Measurements from ENCODE around the gene CDK14.

The CDK14 gene

GRCh38 chr7:90972906-90973550 lies 376.9 kb downstream of the CDK14 start:
- peak; percentile 65 for DNase-seq

GRCh38 chr7:90977056-90977455 lies 380.9 kb downstream of the CDK14 start:
- DNase-seq, result no peak

GRCh38 chr7:90980545-90980944 lies 384.4 kb downstream of the CDK14 start:
- DNase-seq, result no peak

- DNase-seq, result no peak
Measured at GRCh38 chr7:90982228-90982627, 386.1 kb downstream of the CDK14 start.

DNA sequence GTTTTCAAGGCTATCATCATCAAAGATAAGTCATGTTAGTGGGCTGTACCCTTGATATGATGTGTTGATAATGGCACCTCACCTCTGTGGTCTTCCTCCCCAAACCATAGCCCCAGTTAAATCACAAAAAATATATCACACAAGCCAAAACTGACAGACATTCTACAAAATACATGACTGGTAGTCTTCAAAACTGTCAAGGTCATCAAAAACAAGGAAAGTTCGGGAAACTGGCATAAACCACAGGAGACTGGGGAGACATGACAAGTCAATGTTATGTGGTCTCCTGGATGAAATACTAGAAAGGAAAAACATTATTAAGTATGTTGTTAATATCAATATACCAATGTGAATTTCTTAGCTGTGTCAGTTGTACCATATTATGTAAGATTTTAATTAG lies 388.6 kb downstream of the CDK14 start:
- DNase-seq, result no peak

GRCh38 chr7:90988516-90988915 lies 392.4 kb downstream of the CDK14 start:
- no peak for DNase-seq

DNA sequence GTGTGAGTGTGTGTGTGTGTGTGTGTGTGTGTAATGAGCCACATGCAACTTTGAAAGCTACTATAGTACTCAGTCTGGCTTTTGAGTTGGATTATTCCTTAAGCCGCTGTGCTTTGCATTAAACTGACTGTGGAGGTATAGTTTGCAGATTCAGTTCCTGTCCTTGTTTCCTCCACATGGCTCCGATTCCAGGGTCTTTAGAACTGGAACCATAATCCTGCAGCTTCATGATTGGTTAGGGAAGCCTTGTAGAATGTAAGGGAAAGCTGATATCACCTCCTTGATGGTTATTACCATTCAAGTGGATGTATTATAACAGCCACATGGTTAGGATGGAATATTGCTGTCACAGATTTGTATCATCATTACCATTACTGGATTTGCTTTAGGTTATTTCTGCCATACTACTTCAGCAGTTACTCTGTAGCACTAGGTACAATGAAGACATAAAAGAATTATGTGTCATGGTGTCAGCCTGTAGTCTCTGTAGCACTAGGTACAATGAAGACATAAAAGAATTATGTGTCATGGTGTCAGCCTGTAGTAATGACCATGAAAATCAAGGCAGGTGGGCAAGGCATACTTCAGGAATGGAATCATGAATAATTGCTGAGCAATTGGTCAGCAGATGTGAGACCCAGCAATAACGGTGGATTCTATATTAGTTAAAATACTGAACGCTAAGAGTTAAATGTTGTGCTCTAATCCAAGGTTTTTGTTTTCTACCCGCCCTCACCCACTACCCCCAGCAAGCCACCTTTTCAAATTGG lies 393.1 kb downstream of the CDK14 start:
- no peak for DNase-seq

- DNase-seq, result no peak
Measured at GRCh38 chr7:90994121-90994520, 398.0 kb downstream of the CDK14 start.

DNA sequence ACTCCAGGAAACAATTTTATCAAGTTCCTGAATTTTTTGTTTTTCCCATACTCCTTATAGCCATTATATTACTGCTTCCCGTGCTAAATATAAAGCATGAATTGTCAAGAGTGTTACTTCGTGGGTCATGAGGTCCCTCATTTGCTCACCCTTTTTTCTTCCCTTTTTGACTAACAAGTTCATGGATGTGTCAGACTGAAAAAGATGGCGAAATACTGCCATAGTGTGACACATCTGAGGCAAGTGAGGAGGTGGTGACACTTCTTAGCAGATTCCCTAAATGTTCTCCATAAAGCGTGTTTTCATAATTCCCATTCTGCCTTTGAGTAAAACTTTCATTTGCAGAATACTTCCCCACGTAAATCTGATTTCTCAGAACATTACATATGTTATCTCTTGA lies 398.5 kb downstream of the CDK14 start:
- DNase-seq, result no peak

DNA sequence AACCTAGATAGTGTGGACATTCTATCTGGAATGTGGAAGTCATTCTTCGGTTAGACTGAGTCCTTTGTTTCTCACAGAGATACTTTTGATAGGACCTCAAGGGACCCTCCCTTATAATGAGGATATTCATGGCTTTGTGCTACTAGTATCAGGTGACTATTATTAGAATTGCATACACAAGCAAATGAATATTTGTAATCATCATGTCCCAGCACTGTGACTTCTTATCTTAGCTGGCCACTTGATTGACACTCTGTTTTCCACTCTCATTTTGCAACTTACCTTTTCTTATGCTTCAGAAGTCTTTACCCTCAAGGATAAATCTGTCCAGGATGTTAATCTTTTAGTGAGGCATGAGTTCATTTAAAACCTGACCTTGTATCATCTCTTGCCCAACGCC lies 399.9 kb downstream of the CDK14 start:
- DNase-seq, result no peak

GRCh38 chr7:90999989-91000979 lies 404.2 kb downstream of the CDK14 start:
- peak; percentile 76 for DNase-seq

GRCh38 chr7:91005024-91005423 lies 408.9 kb downstream of the CDK14 start:
- no peak for DNase-seq

- no peak for DNase-seq
Measured at GRCh38 chr7:91005841-91006240, 409.7 kb downstream of the CDK14 start.

- DNase-seq, result no peak
Measured at GRCh38 chr7:91007371-91007770, 411.2 kb downstream of the CDK14 start.

- no peak for DNase-seq
Measured at GRCh38 chr7:91013078-91013477, 417.0 kb downstream of the CDK14 start.

- DNase-seq, result no peak
Measured at GRCh38 chr7:91019686-91020385, 423.7 kb downstream of the CDK14 start.

DNA sequence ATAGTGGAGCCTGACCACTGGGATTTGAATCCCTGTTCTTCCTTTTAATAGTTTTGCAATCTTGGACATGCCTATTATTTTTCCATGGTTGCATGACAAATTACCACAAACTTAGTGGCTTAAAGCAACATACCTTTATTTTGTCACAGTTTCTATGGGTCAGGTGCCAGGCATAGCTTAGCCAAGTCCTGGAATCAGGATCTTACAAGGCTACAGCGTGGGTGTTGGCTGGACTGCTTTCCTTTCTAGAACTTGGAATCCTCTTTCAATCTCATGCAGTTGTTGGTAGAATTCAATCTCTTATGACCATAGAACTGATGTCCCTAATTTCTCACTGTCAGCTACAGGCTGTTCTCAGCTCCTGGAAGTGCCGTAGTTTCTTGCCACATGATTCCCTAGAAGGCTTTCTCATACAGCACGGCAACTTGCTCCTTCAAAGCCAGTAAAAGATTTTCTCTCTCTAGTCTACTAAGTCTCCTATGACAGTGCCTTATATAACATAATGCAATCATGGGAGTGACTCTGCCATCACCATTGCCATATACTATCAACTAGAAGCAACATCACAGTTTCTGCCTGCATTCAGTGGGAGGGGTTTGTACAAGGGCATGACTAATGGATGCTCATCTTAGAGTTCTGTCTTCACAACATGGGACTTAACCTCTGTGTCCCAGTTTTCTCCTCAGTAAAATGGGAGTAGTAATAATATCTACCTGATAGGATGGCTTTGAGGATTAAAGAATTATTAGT lies 424.7 kb downstream of the CDK14 start:
- no peak for DNase-seq

DNA sequence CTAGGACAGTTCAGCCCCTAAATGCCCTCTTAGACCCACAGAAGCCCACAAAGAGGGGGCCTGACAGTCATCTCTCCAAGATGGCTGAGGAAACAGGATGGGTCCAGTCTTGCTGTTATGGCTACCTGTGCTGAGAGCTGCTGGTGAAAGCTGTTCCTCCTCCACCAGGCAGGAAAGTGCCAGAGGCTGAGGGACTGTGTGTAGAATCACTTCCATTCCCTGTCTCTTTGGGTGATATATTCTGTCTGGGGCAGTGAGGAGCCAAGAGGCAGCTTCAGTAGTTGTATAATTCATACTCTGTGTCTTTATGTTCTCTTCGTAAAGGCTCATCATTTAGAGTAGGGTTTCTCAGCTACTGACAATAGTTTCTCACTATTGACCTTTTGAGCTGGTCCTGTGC lies 425.8 kb downstream of the CDK14 start:
- no peak for DNase-seq

GRCh38 chr7:91025906-91026390 lies 429.8 kb downstream of the CDK14 start:
- no peak for DNase-seq

GRCh38 chr7:91029688-91030087 lies 433.6 kb downstream of the CDK14 start:
- no peak for DNase-seq

DNA sequence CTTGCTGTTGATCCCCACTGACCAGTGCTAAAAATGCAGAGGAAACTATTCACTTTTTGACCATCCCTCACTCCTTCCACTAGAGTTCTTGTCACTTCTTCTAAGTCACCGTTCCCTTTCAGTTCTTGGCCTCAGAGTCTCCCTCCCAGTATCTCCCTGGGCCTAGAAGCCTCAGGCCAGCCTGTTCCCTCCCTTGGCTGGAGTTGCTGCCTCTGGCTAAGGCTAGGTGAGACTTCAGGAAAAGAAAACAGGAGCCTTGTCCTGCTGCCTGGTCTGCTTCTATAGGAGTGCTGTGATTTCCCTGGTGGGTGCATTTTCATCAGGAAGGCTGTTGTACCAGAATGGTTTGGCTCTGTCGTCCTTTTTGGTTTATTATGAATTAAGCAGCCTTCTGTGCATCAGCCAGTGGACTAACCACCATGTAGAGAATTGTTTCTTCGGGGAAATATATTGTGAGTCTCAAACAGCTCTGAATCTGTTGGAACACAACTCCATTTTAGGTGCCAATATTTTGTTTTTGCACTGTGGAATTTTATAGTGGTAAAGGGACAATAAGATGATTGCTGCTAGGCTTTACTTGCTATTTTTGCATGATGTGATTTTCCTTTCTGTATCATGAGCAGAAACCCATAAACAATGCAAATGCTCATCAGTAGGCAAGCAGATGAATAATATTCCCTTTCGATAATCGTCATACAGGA lies 434.7 kb downstream of the CDK14 start:
- no peak for DNase-seq

Measured in fibroblast of skin of right biceps (primary cell).